K562 (cell line): ENCODE results near the gene MAPT. TPM values are rescaled to one million over a fixed set of nuclear protein-coding genes. Genes with fewer than 3 reads are reported as not detected.

Experiments used
- CBX1 ChIP-seq: sonication (generic); IDR thresholded peaks from 2 replicates; pipeline ENCODE4 v1.6.1; 2016; ENCODE audit warnings: antibody characterized with exemption, low read depth, mild to moderate bottlenecking
- CHD4 ChIP-seq: fragments of 200-600 bp; sonication (generic); IDR thresholded peaks from 3 replicates; pipeline ENCODE4 v1.6.1; 2012; ENCODE audit warnings: low read depth, mild to moderate bottlenecking, mixed read lengths, low read length, inconsistent platforms; ENCODE audit not compliant: insufficient read depth, insufficient replicate concordance, poor library complexity, severe bottlenecking
- EWSR1 ChIP-seq: fragments of 450-650 bp; IDR thresholded peaks from 2 replicates; pipeline ENCODE4 v1.6.1; 2018; ENCODE audit warnings: borderline replicate concordance, mild to moderate bottlenecking, low read depth, moderate library complexity; ENCODE audit not compliant: partially characterized antibody
- GATAD2A ChIP-seq: fragments of 450-650 bp; IDR thresholded peaks from 2 replicates; pipeline ENCODE4 v1.6.1; 2017
- HCFC1 ChIP-seq: IDR thresholded peaks from 2 replicates; pipeline ENCODE4 v1.6.1; 2012; ENCODE audit warnings: low read depth, low read length, improper control_type of control experiment
- HMG20A ChIP-seq: fragments of 450-650 bp; formaldehyde crosslinking; conservative IDR thresholded peaks from 2 replicates; pipeline ENCODE4 v1.4.0; 2020; ENCODE audit warnings: mild to moderate bottlenecking, mixed read lengths
- KDM1A ChIP-seq, 2 experiments: fragments of 450-650 bp; IDR thresholded peaks; 2 replicates each; pipeline ENCODE4 v1.6.1; 2016; ENCODE audit warnings: mild to moderate bottlenecking in 2 of 2
- MXI1 ChIP-seq: IDR thresholded peaks from 2 replicates; pipeline ENCODE4 v1.6.1; 2011; ENCODE audit warnings: low read depth, mild to moderate bottlenecking, improper control_type of control experiment, low read length
- MYNN ChIP-seq, 2 experiments: sonication (generic); formaldehyde crosslinking in 1 of 2; IDR thresholded peaks; 2 replicates each; pipeline versions ENCODE4 v1.5.0 to v1.6.1; 2016 to 2020; ENCODE audit warnings: antibody characterized with exemption in 1 of 2, missing genetic modification reagents in 1 of 2
- NCOA4 ChIP-seq: fragments of 450-650 bp; IDR thresholded peaks from 2 replicates; pipeline ENCODE4 v1.6.1; 2018; ENCODE audit warnings: mild to moderate bottlenecking; ENCODE audit not compliant: partially characterized antibody
- NCOR1 ChIP-seq: fragments of 450-650 bp; IDR thresholded peaks from 2 replicates; pipeline ENCODE4 v1.6.1; 2016; ENCODE audit warnings: mild to moderate bottlenecking, moderate library complexity
- NR2C1 ChIP-seq, 2 experiments: fragments of 450-650 bp; IDR thresholded peaks; 2 replicates each; pipeline ENCODE4 v1.6.1; 2017; ENCODE audit warnings: mild to moderate bottlenecking in 2 of 2, antibody characterized with exemption in 1 of 2, inconsistent platforms in 1 of 2, missing compliant biosample characterization in 1 of 2, missing genetic modification characterization in 1 of 2
- NR2C2 ChIP-seq, 2 experiments: fragments of 200-800 bp in 1 of 2; sonication (Bioruptor generic) in 1 of 2; sonication (generic) in 1 of 2; formaldehyde crosslinking in 1 of 2; IDR thresholded peaks; 2 replicates each; pipeline versions ENCODE4 v1.6.1 to v1.8.0; 2016 to 2022; ENCODE audit warnings: mild to moderate bottlenecking in 1 of 2, missing compliant biosample characterization in 1 of 2, missing genetic modification characterization in 1 of 2, missing genetic modification reagents in 1 of 2
- OTX1 ChIP-seq: fragments of 450-650 bp; formaldehyde crosslinking; IDR thresholded peaks from 2 replicates; pipeline ENCODE4 v1.4.0; 2022; ENCODE audit warnings: mild to moderate bottlenecking
- PURB ChIP-seq: sonication (generic); formaldehyde crosslinking; IDR thresholded peaks from 2 replicates; pipeline ENCODE4 v1.9.0; 2021; ENCODE audit warnings: low read depth, mild to moderate bottlenecking, missing genetic modification reagents
- SUPT5H ChIP-seq: fragments of 450-650 bp; IDR thresholded peaks from 2 replicates; pipeline ENCODE4 v1.6.1; 2016
- THRB ChIP-seq: fragments of 450-650 bp; formaldehyde crosslinking; conservative IDR thresholded peaks from 2 replicates; pipeline ENCODE4 v1.4.0; 2022; ENCODE audit warnings: mild to moderate bottlenecking, missing genetic modification characterization
- YBX1 ChIP-seq: fragments of 450-650 bp; IDR thresholded peaks from 2 replicates; pipeline ENCODE4 v1.7.1; 2016; ENCODE audit warnings: mild to moderate bottlenecking
- ZFX ChIP-seq: sonication (generic); formaldehyde crosslinking; IDR thresholded peaks from 2 replicates; pipeline ENCODE4 v1.8.0; 2022; ENCODE audit warnings: mild to moderate bottlenecking, missing genetic modification reagents, moderate library complexity
- ZNF518B ChIP-seq: fragments of 250-450 bp; sonication (Bioruptor Pico); IDR thresholded peaks from 2 replicates; pipeline ENCODE4 v1.5.0; 2021; ENCODE audit warnings: mild to moderate bottlenecking, moderate library complexity
- ZNF644 ChIP-seq: fragments of 200-800 bp; sonication (Bioruptor generic); IDR thresholded peaks from 2 replicates; pipeline ENCODE4 v1.6.1; 2016; ENCODE audit warnings: low read depth, missing genetic modification characterization, missing compliant biosample characterization
- ZSCAN32 ChIP-seq: fragments of 450-650 bp; formaldehyde crosslinking; IDR thresholded peaks from 2 replicates; pipeline ENCODE4 v1.4.0; 2020; ENCODE audit warnings: mild to moderate bottlenecking, moderate library complexity
- polyA plus RNA-seq, 8 experiments: library from polyadenylated mRNA; depleted of rRNA in 4 of 8; stranded (reverse) in 5 of 8; unstranded in 3 of 8; fragments of >200 nt; fragmentation: Nextera tagmentation in 2 of 8; fragmentation: Illumina TruSeq in 1 of 8; extraction: Ambion mirVana in 2 of 8; extraction: Trizol in 1 of 8; gene quantifications; 2 replicates each; pipeline versions ENCODE4 v1.2.1 to v1.2.3, GENCODE V29; 2011 to 2014; ENCODE audit warnings: inconsistent platforms in 1 of 8, missing spikeins in 1 of 8
- total RNA-seq, 7 experiments: library from RNA; depleted of rRNA in 6 of 7; stranded (reverse); fragments of >200 nt in 6 of 7; fragmentation: Illumina TruSeq in 2 of 7; extraction: Trizol in 2 of 7; gene quantifications; 2 replicates each; pipeline versions ENCODE4 v1.2.1 to v1.2.3, GENCODE V29; 2011 to 2021; ENCODE audit warnings: low replicate concordance in 1 of 7
- TF ChIP-seq, protein P1 (sequence below): fragments of 450-650 bp; IDR thresholded peaks from 2 replicates; pipeline ENCODE4 v1.6.1; 2016; ENCODE audit warnings: antibody characterized with exemption

The MAPT gene
- total and polyA plus RNA-seq, 9 of the 15 experiments (the other 6 are each of a cell fraction or from before 2014, with no cell fraction given) = 0.04 to 1.1 (median 0.36) TPM

GRCh38 chr17:45948881-45949624 lies 54.7 kb downstream of the MAPT start (continued):
- TF ChIP-seq NR2C1 (IDR thresholded peaks at IDR 0.05) (no peak), NR2C1 (tag; IDR thresholded peaks at IDR 0.05) (no peak), MXI1 (no peak), EWSR1 (no peak), SUPT5H (no peak), ZNF518B (CRISPR knock-in tag) (no peak), ZFX (CRISPR knock-in tag) (no peak), NCOA4 (no peak), THRB (CRISPR knock-in tag) (no peak), ZNF644 (tag) (no peak), GATAD2A (peak; percentile 31; the same call in 1 of the 2 replicates), YBX1 (no peak), HMG20A (CRISPR knock-in tag) (no peak), OTX1 (CRISPR knock-in tag) (no peak), CHD4 (no peak), HCFC1 (no peak), PURB (CRISPR knock-in tag) (no peak), KDM1A (IDR thresholded peaks at IDR 0.05) (no peak; a peak in 1 of 4 replicates), NR2C2 (CRISPR knock-in tag; IDR thresholded peaks at IDR 0.05) (no peak), NR2C2 (tag; IDR thresholded peaks at IDR 0.05) (no peak), MYNN (IDR thresholded peaks at IDR 0.05) (no peak), MYNN (CRISPR knock-in tag; IDR thresholded peaks at IDR 0.05) (no peak), NCOR1 (0 out of 2 replicates have a peak, but pooled peaks have one; percentile 16), ZSCAN32 (CRISPR knock-in tag) (no peak), CBX1 (no peak)
- TF ChIP-seq, protein P1, sequence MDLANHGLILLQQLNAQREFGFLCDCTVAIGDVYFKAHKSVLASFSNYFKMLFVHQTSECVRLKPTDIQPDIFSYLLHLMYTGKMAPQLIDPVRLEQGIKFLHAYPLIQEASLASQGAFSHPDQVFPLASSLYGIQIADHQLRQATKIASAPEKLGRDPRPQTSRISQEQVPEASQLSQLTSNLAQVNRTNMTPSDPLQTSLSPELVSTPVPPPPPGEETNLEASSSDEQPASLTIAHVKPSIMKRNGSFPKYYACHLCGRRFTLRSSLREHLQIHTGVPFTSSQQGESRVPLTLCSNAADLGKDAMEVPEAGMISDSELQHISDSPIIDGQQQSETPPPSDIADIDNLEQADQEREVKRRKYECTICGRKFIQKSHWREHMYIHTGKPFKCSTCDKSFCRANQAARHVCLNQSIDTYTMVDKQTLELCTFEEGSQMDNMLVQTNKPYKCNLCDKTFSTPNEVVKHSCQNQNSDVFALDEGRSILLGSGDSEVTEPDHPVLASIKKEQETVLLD = no peak
